HepG2 (cell line): ENCODE data around the gene MRO. TPM values are rescaled to one million over a fixed set of nuclear protein-coding genes. Genes with fewer than 3 reads are reported as not detected.

ENCODE experiments used
- ATAC-seq: fragments of 200-7000 bp; cut with Tn5 transposase; 3 replicates; pipeline ENCODE4 v1.9.1; 2020; ENCODE audit warnings: mild to moderate bottlenecking, moderate library complexity
- BruUV-seq: library from RNA; stranded (reverse); fragments of 400-500 nt; replicated peaks from 2 replicates; lab custom pipeline; 2021; lab: Mats Ljungman, UMichigan
- CTCF ChIA-PET: fragments of 300-600 bp; formaldehyde crosslinking; extraction: SDS; loops from one replicate; lab custom pipeline; 2021; ENCODE audit warnings: low total read pairs, inconsistent platforms, low intra/inter-chr PET ratio; lab: Yijun Ruan, JAX
- POLR2A ChIA-PET: fragments of 350-600 bp; sonication (Branson Sonifier 250); formaldehyde crosslinking; loops from one replicate; lab custom pipeline; 2020; ENCODE audit warnings: antibody characterized with exemption, inconsistent platforms; lab: Yijun Ruan, JAX
- DNase-seq: peaks from one replicate; pipeline ENCODE4 v3.0.0-alpha.2; 2015; ENCODE audit warnings: low spot score
- FAIRE-seq: peaks from 3 replicates; lab custom pipeline; 2011; peaks lifted over from hg19 to GRCh38; lab: Jason Lieb, UNC
- H2AFZ ChIP-seq: one replicate; pipeline ENCODE4 v1.6.1; 2011; ENCODE audit warnings: low read length, inconsistent platforms
- H3K27ac ChIP-seq: fragments of 300-600 bp; 3 replicates; pipeline ENCODE4 v1.8.0; 2011; ENCODE audit warnings: mixed run types, mild to moderate bottlenecking, mixed read lengths, low read length, inconsistent platforms; ENCODE audit not compliant: insufficient read depth; ENCODE audit errors: extremely low read length
- H3K27me3 ChIP-seq, 2 experiments: fragments of 200-600 bp in 1 of 2; 2 replicates in 1 of 2; 3 replicates in 1 of 2; pipeline versions ENCODE4 v1.6.0 to v1.8.0; 2011; ENCODE audit warnings: low read length in 2 of 2, mild to moderate bottlenecking in 2 of 2, moderate library complexity in 2 of 2, inconsistent platforms in 1 of 2; ENCODE audit not compliant: insufficient read depth in 2 of 2, control insufficient read depth in 1 of 2
- H3K36me3 ChIP-seq, 2 experiments: fragments of 200-600 bp in 1 of 2; replicated peaks in 1 of 2; 2 replicates in 1 of 2; 3 replicates in 1 of 2; pipeline versions ENCODE4 v1.5.1 to v1.8.0; 2011; ENCODE audit warnings: low read length in 2 of 2, inconsistent platforms in 1 of 2; ENCODE audit not compliant: insufficient read depth in 2 of 2, control insufficient read depth in 1 of 2
- H3K4me1 ChIP-seq: 2 replicates; pipeline ENCODE4 v1.5.1; 2012; ENCODE audit warnings: low read length, inconsistent platforms; ENCODE audit not compliant: insufficient read depth
- H3K4me2 ChIP-seq: 2 replicates; pipeline ENCODE4 v1.6.0; 2011; ENCODE audit warnings: low read depth, low read length, inconsistent platforms
- H3K4me3 ChIP-seq, 3 experiments: fragments of 200-600 bp in 1 of 3; sonication (generic), shearing (Covaris generic) in 1 of 3; replicated peaks in 1 of 3; 2 replicates each; pipeline ENCODE4 v1.5.1; 2011 to 2016; ENCODE audit warnings: low read length in 3 of 3, inconsistent platforms in 2 of 3, low read depth in 2 of 3, mild to moderate bottlenecking in 2 of 3, control low read depth in 1 of 3, mixed read lengths in 1 of 3; ENCODE audit not compliant: insufficient read depth in 1 of 3
- H3K79me2 ChIP-seq: one replicate; pipeline ENCODE4 v1.6.1; 2011; ENCODE audit warnings: low read length, inconsistent platforms; ENCODE audit not compliant: insufficient read depth
- H3K9ac ChIP-seq: 2 replicates; pipeline ENCODE4 v1.6.0; 2011; ENCODE audit warnings: mild to moderate bottlenecking, low read depth, low read length, inconsistent platforms; ENCODE audit not compliant: insufficient read depth
- H3K9me3 ChIP-seq: 2 replicates; pipeline ENCODE4 v1.5.1; 2012; ENCODE audit warnings: mild to moderate bottlenecking, low read length
- H4K20me1 ChIP-seq: 2 replicates; pipeline ENCODE4 v1.6.0; 2011; ENCODE audit warnings: inconsistent platforms, mild to moderate bottlenecking, low read length, moderate library complexity; ENCODE audit not compliant: insufficient read depth
- ATF1 ChIP-seq: IDR thresholded peaks from 2 replicates; pipeline ENCODE4 v1.6.1; 2016; ENCODE audit warnings: mild to moderate bottlenecking, control low read depth
- CHCHD3 ChIP-seq: sonication (generic); formaldehyde crosslinking; IDR thresholded peaks from 2 replicates; pipeline ENCODE4 v1.8.0; 2022; ENCODE audit warnings: mild to moderate bottlenecking, missing genetic modification reagents, moderate library complexity
- GATAD1 ChIP-seq: IDR thresholded peaks from 2 replicates; pipeline ENCODE4 v1.6.1; 2016; ENCODE audit warnings: missing genetic modification reagents, missing compliant biosample characterization
- IRX3 ChIP-seq: sonication (generic); formaldehyde crosslinking; IDR thresholded peaks from 2 replicates; pipeline ENCODE4 v1.8.1; 2023; ENCODE audit warnings: mild to moderate bottlenecking, low read depth, missing genetic modification reagents, borderline replicate concordance
- RERE ChIP-seq: IDR thresholded peaks from 2 replicates; pipeline ENCODE4 v1.6.1; 2016; ENCODE audit warnings: low read depth, missing genetic modification reagents, missing compliant biosample characterization
- SP140L ChIP-seq: sonication (generic); formaldehyde crosslinking; IDR thresholded peaks from 2 replicates; pipeline ENCODE4 v1.4.0; 2020; ENCODE audit warnings: missing genetic modification reagents, borderline replicate concordance
- TMF1 ChIP-seq: sonication (generic); formaldehyde crosslinking; IDR thresholded peaks from 2 replicates; pipeline ENCODE4 v1.8.1; 2022; ENCODE audit warnings: low read depth, missing genetic modification reagents
- UBTF ChIP-seq: sonication (generic); formaldehyde crosslinking; IDR thresholded peaks from 2 replicates; pipeline ENCODE4 v1.4.0; 2020; ENCODE audit warnings: mild to moderate bottlenecking, missing genetic modification reagents
- ZBTB43 ChIP-seq: sonication (generic); formaldehyde crosslinking; conservative IDR thresholded peaks from 2 replicates; pipeline ENCODE4 v1.4.0; 2020; ENCODE audit warnings: missing genetic modification reagents
- ZNF367 ChIP-seq: sonication (generic); formaldehyde crosslinking; IDR thresholded peaks from 2 replicates; pipeline ENCODE4 v1.4.0; 2020; ENCODE audit warnings: missing genetic modification reagents, borderline replicate concordance
- ZNF468 ChIP-seq: sonication (generic); formaldehyde crosslinking; IDR thresholded peaks from 2 replicates; pipeline ENCODE4 v1.8.0; 2022; ENCODE audit warnings: mild to moderate bottlenecking, moderate library complexity, missing genetic modification reagents
- ZNF580 ChIP-seq: IDR thresholded peaks from 2 replicates; pipeline ENCODE4 v1.6.1; 2016; ENCODE audit warnings: low read depth, borderline replicate concordance
- ZNF724P ChIP-seq: sonication (generic); formaldehyde crosslinking; IDR thresholded peaks from 2 replicates; pipeline ENCODE4 v1.8.0; 2022; ENCODE audit warnings: missing genetic modification reagents, borderline replicate concordance
- ZSCAN21 ChIP-seq: sonication (generic); formaldehyde crosslinking; IDR thresholded peaks from 2 replicates; pipeline ENCODE4 v1.8.0; 2022; ENCODE audit warnings: mild to moderate bottlenecking, missing genetic modification reagents, moderate library complexity, borderline replicate concordance
- WGBS: methylation state at CpG from one replicate; pipeline ENCODE4 v1.1.6; 2017; ENCODE audit warnings: low lambda C conversion rate; 5-methylcytosine and 5-hydroxymethylcytosine counted together
- in situ Hi-C: cut with HindIII; loops from 2 replicates; pipeline ENCODE4 v1.10.0; 2017; ENCODE audit warnings: low pct_unique_long_range_greater_than_20kb; ENCODE audit not compliant: extremely low pct_ligation_motif_present
- intact Hi-C: fragments of 100-400 bp; cut with micrococcal nuclease; formaldehyde crosslinking; loops from one replicate; pipeline ENCODE4 v1.10.0; 2022; ENCODE audit not compliant: unreplicated experiment
- polyA plus RNA-seq, 8 experiments: library from polyadenylated mRNA; depleted of rRNA in 3 of 8; stranded (reverse) in 7 of 8; unstranded in 1 of 8; fragments of >200 nt; fragmentation: Illumina TruSeq in 4 of 8; extraction: Trizol in 4 of 8; gene quantifications; 2 replicates each; pipeline versions ENCODE4 v1.2.1 to v1.2.3, GENCODE V29; 2011 to 2016; ENCODE audit warnings: low read depth in 4 of 8, missing spikeins in 1 of 8, mixed read lengths in 1 of 8; ENCODE audit not compliant: insufficient read depth in 1 of 8
- total RNA-seq, 5 experiments: library from RNA; depleted of rRNA; stranded (reverse); fragments of >200 nt; fragmentation: Illumina TruSeq; extraction: Trizol; gene quantifications; 2 replicates each; pipeline ENCODE4 v1.2.3, GENCODE V29; 2016; ENCODE audit warnings: low read depth in 1 of 5

Gene MRO
- total and polyA plus RNA-seq, 2 of the 13 experiments (the other 11 are each of a cell fraction or from before 2014, with no cell fraction given), result not detected

GRCh38 chr18:50757358-50757757 lies 62.5 kb downstream of the MRO start:
- H4K20me1 ChIP-seq, result no peaks in the 10 kb centered on the region
- BruUV-seq, result no TSS peak
- TF ChIP-seq UBTF (CRISPR knock-in tag), result no peak
- TF ChIP-seq ZNF580 (CRISPR knock-in tag), result no peak
- no peak for TF ChIP-seq SP140L (CRISPR knock-in tag)
- TF ChIP-seq IRX3, result no peak
- no peak for TF ChIP-seq ZBTB43 (CRISPR knock-in tag)
- TF ChIP-seq ZNF367 (CRISPR knock-in tag), result no peak
- TF ChIP-seq RERE (CRISPR knock-in tag), result no peak
- TF ChIP-seq TMF1 (CRISPR knock-in tag), result no peak
- no peak for TF ChIP-seq ZNF724P (CRISPR knock-in tag)
- no peak for TF ChIP-seq ZSCAN21 (CRISPR knock-in tag)
- no peak for TF ChIP-seq ZNF468 (CRISPR knock-in tag)
- no peak for TF ChIP-seq GATAD1
- no peak for TF ChIP-seq ATF1 (CRISPR knock-in tag)
- TF ChIP-seq CHCHD3 (CRISPR knock-in tag), result no peak
- ChIA-PET CTCF (no interaction called here), POLR2A (no interaction called here)
- H3K9me3 ChIP-seq, result no peaks in the 10 kb centered on the region
- H3K4me2 ChIP-seq, result no peak overlapping the region
- H3K4me3 ChIP-seq, result no peak overlapping the region
- no peak overlapping the region for H2AFZ ChIP-seq
- intact Hi-C loops (no loop called here), in situ Hi-C loops (no loop called here)
- no peak overlapping the region for H3K27ac ChIP-seq
- no peaks in the 10 kb centered on the region for H3K4me1 ChIP-seq
- H3K27me3 ChIP-seq, result no peaks in the 10 kb centered on the region; a peak in 1 of 5 replicates
- FAIRE-seq, result no peak
- H3K9ac ChIP-seq, result no peak overlapping the region
- H3K36me3 ChIP-seq, result no peaks in the 10 kb centered on the region
- H3K79me2 ChIP-seq, result no peaks in the 10 kb centered on the region
- WGBS, result 38% methylated on average over 7 of the region's 7 CpGs
- no peak for ATAC-seq
- DNase-seq, result no peak
